ENCODE measurements around the gene AKAP11. TPM values are rescaled to one million over a fixed set of nuclear protein-coding genes. Genes with fewer than 3 reads are reported as not detected.

AKAP11 gene
- total and polyA plus RNA-seq, 2 of the 13 experiments (the other 11 are each of a cell fraction or from before 2014, with no cell fraction given), result 7.2 to 9.8 TPM

- H3K9me3 ChIP-seq (ENCODE audit: low read length), result no peaks in the 10 kb centered on the region
- DNase-seq (ENCODE audit: low spot score) (no peak), ATAC-seq (no peak), FAIRE-seq (no peak)
- TF ChIP-seq ZBTB46 (CRISPR knock-in tag; IDR thresholded peaks at IDR 0.05; ENCODE audit: borderline replicate concordance) (no peak), CEBPZ (IDR thresholded peaks at IDR 0.05; ENCODE audit: low read length) (no peak), KAT7 (CRISPR knock-in tag; IDR thresholded peaks at IDR 0.05; ENCODE audit: borderline replicate concordance) (no peak), HES4 (CRISPR knock-in tag; IDR thresholded peaks at IDR 0.05; ENCODE audit: borderline replicate concordance) (no peak), CHD2 (IDR thresholded peaks at IDR 0.05; ENCODE audit: low read depth, low read length) (no peak), SAP130 (CRISPR knock-in tag; IDR thresholded peaks at IDR 0.05; ENCODE audit: low read depth) (no peak), KDM6A (CRISPR knock-in tag; IDR thresholded peaks at IDR 0.05; ENCODE audit: low read depth) (no peak), FOXM1 (CRISPR knock-in tag; IDR thresholded peaks at IDR 0.05) (no peak), SIN3B (IDR thresholded peaks at IDR 0.05; ENCODE audit: low read length) (no peak), ZNF281 (CRISPR knock-in tag; IDR thresholded peaks at IDR 0.05; ENCODE audit: borderline replicate concordance) (no peak), MIXL1 (CRISPR knock-in tag; IDR thresholded peaks at IDR 0.05) (no peak), JUND (CRISPR knock-in tag; IDR thresholded peaks at IDR 0.05) (no peak), ZNF143 (CRISPR knock-in tag; IDR thresholded peaks at IDR 0.05) (no peak), ZNF891 (CRISPR knock-in tag; IDR thresholded peaks at IDR 0.05) (no peak), ZNF713 (CRISPR knock-in tag; IDR thresholded peaks at IDR 0.05) (no peak), ZNF615 (CRISPR knock-in tag; IDR thresholded peaks at IDR 0.05; ENCODE audit: borderline replicate concordance) (no peak), ZBTB34 (CRISPR knock-in tag; IDR thresholded peaks at IDR 0.05) (no peak), SALL2 (CRISPR knock-in tag; IDR thresholded peaks at IDR 0.05) (no peak)
- no peak overlapping the region for H2AFZ ChIP-seq (ENCODE audit: low read length)
- H3K27me3 ChIP-seq (ENCODE audit: control insufficient read depth in 1 of 2, insufficient read depth in 2 of 2, low read length in 2 of 2), result no peaks in the 10 kb centered on the region
- ChIA-PET POLR2A (no interaction called here), CTCF (ENCODE audit: low intra/inter-chr PET ratio, low total read pairs) (no interaction called here)
- H3K79me2 ChIP-seq (ENCODE audit: insufficient read depth, low read length), result peaks cover 9% of the 10 kb centered on the region
- H3K27ac ChIP-seq (ENCODE audit: extremely low read length, insufficient read depth, low read length), result no peak overlapping the region
- intact Hi-C loops (cut with micrococcal nuclease; ENCODE audit: unreplicated experiment) (no loop called here), in situ Hi-C loops (cut with HindIII; ENCODE audit: extremely low pct_ligation_motif_present, low pct_unique_long_range_greater_than_20kb) (no loop called here)
- H3K4me3 ChIP-seq (replicated peaks in 1 of 3; ENCODE audit: insufficient read depth in 1 of 3, low read depth in 2 of 3, low read length in 3 of 3), result no peak overlapping the region
- no peaks in the 10 kb centered on the region for H3K36me3 ChIP-seq (replicated peaks in 1 of 2; ENCODE audit: control insufficient read depth in 1 of 2, insufficient read depth in 2 of 2, low read length in 2 of 2)
- H3K4me2 ChIP-seq (ENCODE audit: low read depth, low read length), result no peak overlapping the region
- WGBS (ENCODE audit: low lambda C conversion rate), result 84% methylated on average over 2 of the region's 2 CpGs
- BruUV-seq (replicated peaks), result no TSS peak
- no peaks in the 10 kb centered on the region for H4K20me1 ChIP-seq (ENCODE audit: insufficient read depth, low read length)
- peaks cover 25% of the 10 kb centered on the region for H3K4me1 ChIP-seq (ENCODE audit: insufficient read depth, low read length)
- no peak overlapping the region for H3K9ac ChIP-seq (ENCODE audit: insufficient read depth, low read depth, low read length)
Observed at GRCh38 chr13:42275098-42275471, 3.1 kb downstream of the AKAP11 start.
